Subcutaneous abdominal adipose tissue (tissue), 5 donors: ENCODE results near the gene STK32B.

ENCODE experiments used
- H3K27ac ChIP-seq: one replicate; pipeline ENCODE4 v1.7.0; 2013; ENCODE audit warnings: low read depth, mild to moderate bottlenecking, inconsistent platforms, low read length, moderate library complexity
- H3K27me3 ChIP-seq, 5 donors: one replicate each; pipeline ENCODE4 v1.7.0; 2013; ENCODE audit warnings: low read length in 5 of 5, inconsistent platforms in 1 of 5; ENCODE audit not compliant: control insufficient read depth in 5 of 5, insufficient read depth in 4 of 5
- H3K36me3 ChIP-seq, 5 donors: one replicate each; pipeline ENCODE4 v1.7.0; 2013; ENCODE audit warnings: low read length in 5 of 5; ENCODE audit not compliant: control insufficient read depth in 5 of 5, insufficient read depth in 5 of 5
- H3K4me1 ChIP-seq, 5 donors: one replicate each; pipeline ENCODE4 v1.7.0; 2013; ENCODE audit warnings: low read length in 5 of 5, mild to moderate bottlenecking in 3 of 5, moderate library complexity in 1 of 5; ENCODE audit not compliant: control insufficient read depth in 5 of 5, insufficient read depth in 5 of 5
- H3K4me3 ChIP-seq, 5 donors: one replicate each; pipeline ENCODE4 v1.7.0; 2013; ENCODE audit warnings: low read length in 5 of 5, low read depth in 1 of 5
- H3K9ac ChIP-seq, 5 donors: one replicate each; pipeline ENCODE4 v1.7.0; 2013; ENCODE audit warnings: low read length in 5 of 5, mild to moderate bottlenecking in 4 of 5, moderate library complexity in 3 of 5
- H3K9me3 ChIP-seq, 5 donors: one replicate each; pipeline ENCODE4 v1.7.0; 2013; ENCODE audit warnings: low read length in 5 of 5; ENCODE audit not compliant: control insufficient read depth in 5 of 5
- donor health status: healthy.
- donor health status: healthy.
- donor health status: healthy.
- donor health status: healthy.
- donor health status: healthy.

Gene STK32B

DNA sequence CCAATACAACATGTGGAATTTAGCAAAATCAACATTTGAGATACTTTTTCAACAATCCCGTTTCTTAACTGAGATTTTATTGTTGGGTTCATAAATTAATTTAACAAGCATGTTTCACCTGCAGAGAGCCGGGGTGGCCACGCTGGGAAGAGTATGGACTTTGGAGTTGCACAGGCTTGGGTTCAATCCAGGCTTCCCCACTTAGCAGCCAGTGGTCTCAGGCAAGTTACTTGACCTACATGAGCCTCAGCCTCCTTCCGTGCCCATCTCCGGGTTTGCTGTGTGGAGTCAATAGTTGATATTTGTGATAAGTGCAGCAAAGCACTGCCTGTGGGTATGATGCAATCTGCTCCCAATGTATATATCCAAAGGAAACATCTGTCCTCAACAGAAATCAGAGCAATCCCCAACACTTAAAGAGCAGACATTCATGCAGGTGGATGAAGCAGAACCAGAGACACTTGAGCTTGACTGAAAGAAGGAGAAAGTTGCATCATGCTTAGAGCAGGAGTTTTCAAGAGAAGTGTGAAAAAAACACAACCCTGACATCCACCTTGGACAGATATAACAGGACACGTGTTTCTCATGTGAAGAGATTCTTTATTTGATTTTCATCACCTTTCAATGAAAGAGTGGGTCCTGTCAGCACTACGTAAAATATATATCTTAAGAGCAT lies 37.1 kb upstream of the STK32B start:
- no peak overlapping the region for H3K4me3 ChIP-seq
- peaks cover 0 to 3% (median 1%) of the 10 kb centered on the region in 5 donors for H3K4me1 ChIP-seq
- no peak overlapping the region for H3K9ac ChIP-seq
- H3K27me3 ChIP-seq, result peaks cover under 1 to 8% (median 3%) of the 10 kb centered on the region in 5 donors
- H3K27ac ChIP-seq, result no peak overlapping the region
- H3K9me3 ChIP-seq, result no peaks in the 10 kb centered on the region
- H3K36me3 ChIP-seq, result no peaks in the 10 kb centered on the region

DNA sequence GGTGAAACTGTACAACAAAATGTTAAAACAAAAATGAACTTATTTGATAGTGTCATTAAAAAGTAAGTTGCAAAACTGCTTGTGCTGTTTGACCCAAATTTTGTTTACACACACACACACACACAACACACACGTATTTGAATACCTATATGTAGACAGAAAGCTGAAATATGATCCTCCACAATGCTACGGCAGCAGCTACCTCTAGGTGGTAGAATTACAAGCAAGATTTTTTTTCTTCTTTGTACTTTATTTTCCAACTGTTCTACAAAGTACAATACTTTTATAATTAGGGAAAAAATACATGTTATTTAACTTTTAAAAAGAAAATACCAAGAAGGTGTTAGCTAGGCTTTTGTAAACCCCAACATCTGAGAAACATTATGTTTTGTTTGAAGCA lies 33.2 kb upstream of the STK32B start:
- Histone ChIP-seq H3K27me3 (peaks cover 4 to 13% (median 7%) of the 10 kb centered on the region in 5 donors), H3K9me3 (peaks cover 0 to 4% (median 0%) of the 10 kb centered on the region in 5 donors), H3K27ac (no peak overlapping the region), H3K4me1 (peaks cover 0 to 14% (median 6%) of the 10 kb centered on the region in 5 donors), H3K36me3 (no peaks in the 10 kb centered on the region), H3K4me3 (no peak overlapping the region), H3K9ac (no peak overlapping the region)

DNA sequence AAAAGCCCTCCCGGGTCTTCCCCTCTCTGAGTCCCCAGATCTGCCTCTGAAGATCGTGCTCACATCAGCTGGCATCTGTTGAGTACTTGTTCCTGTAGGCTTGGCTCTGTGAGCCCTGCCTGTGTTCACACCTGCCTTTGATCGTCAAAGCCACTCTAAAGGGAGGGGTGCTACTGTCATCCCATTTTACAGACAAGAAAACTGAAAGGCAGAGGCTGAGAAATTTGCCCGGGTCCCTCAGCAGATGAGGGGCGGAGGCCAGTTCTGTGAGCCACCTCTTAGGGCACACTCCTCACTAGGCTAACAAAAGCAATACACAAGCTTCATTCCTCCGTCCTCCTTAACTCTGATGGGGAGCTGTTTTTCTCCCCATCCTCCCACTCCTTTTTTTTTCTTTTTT lies 32.7 kb upstream of the STK32B start:
- H3K27me3 ChIP-seq, result peaks cover 4 to 13% (median 7%) of the 10 kb centered on the region in 5 donors
- no peak overlapping the region for H3K9ac ChIP-seq
- H3K36me3 ChIP-seq, result no peaks in the 10 kb centered on the region
- peaks cover 0 to 14% (median 6%) of the 10 kb centered on the region in 5 donors for H3K4me1 ChIP-seq
- H3K9me3 ChIP-seq, result peaks cover 0 to 9% (median 0%) of the 10 kb centered on the region in 5 donors
- H3K27ac ChIP-seq, result no peak overlapping the region
- no peak overlapping the region for H3K4me3 ChIP-seq

DNA sequence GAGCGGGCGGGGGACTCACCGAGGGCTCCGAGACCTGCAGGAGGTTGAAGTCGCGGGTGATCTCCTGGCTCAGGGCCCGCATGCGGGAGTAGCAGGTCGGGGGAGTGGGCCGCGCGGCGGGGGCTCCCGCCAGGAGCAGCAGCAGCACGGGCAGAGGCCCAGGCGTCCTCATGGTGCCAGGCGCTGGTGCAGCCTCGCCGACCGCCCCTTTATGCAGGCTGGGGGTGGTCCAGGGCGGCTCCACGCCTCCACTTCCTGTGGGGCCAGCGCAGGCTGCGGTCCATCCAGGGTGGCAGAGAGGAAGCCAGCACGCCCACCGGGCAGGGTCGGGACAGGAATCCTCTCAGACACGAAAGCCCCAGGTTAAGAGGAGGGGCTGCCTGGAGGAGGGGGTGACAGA lies 32.0 kb upstream of the STK32B start, which contains the start of gene CYTL1:
Gene CYTL1, minus strand, starts transcription at position 185 of the 400 bp plus-strand sequence. Its CDS starts 13 bp downstream, at position 172.
- Histone ChIP-seq H3K4me1 (peaks cover 0 to 17% (median 8%) of the 10 kb centered on the region in 5 donors), H3K36me3 (no peaks in the 10 kb centered on the region), H3K27ac (no peak within 1 kb of the TSS), H3K4me3 (peak within 1 kb of the TSS in 3 of 5 donors; percentile 22 to 49 (median 29)), H3K9ac (no peak within 1 kb of the TSS), H3K27me3 (peaks cover 3 to 13% (median 7%) of the 10 kb centered on the region in 5 donors), H3K9me3 (peaks cover 0 to 9% (median 0%) of the 10 kb centered on the region in 5 donors)

DNA sequence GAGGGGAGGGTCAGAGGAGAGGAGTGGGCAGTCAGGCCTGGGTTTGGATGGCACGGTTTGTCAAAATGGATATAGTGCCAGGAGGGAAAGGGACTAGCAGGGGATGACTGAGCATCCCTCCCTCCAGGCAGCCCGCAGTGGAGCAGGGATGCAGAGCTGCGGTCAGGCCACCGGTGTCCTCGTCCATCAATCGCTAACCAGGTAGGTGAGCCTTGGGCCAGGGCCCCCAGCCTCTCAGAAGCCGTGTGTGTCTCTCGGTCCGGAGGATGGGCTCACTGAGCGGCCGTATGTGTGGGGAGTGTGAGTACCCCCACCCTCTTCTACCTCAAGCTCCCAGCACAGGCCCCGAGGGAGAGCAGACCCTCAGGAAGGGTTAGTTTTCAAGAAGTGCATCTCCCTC lies 31.5 kb upstream of the STK32B start:
- H3K4me3 ChIP-seq, result peak overlapping the region in 1 of 5 donors; percentile 49
- no peak overlapping the region for H3K9ac ChIP-seq
- peaks cover 3 to 13% (median 7%) of the 10 kb centered on the region in 5 donors for H3K27me3 ChIP-seq
- H3K4me1 ChIP-seq, result peaks cover 3 to 22% (median 12%) of the 10 kb centered on the region in 5 donors
- peaks cover 0 to 9% (median 0%) of the 10 kb centered on the region in 5 donors for H3K9me3 ChIP-seq
- H3K36me3 ChIP-seq, result no peaks in the 10 kb centered on the region
- no peak overlapping the region for H3K27ac ChIP-seq

DNA sequence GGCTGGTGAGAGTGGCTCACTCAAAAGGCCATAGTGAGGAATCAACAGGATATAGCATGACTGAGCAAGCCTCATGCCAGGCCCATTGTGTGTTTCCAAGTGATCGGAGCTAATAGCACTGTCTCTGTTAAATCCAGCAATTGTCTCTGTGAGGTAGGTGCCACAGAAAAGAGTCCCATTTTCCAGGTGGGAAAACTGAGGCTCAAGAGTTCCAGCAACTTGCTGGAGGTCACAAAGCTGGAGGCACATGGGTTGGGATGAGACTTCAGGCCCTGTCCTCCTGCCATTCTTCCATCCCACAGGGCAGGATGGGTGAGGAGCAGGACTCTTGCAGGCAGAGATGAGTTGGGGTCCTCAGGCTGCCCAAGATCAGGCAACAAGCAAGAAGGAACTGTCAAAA lies 30.9 kb upstream of the STK32B start:
- Histone ChIP-seq H3K9ac (no peak overlapping the region), H3K27ac (no peak overlapping the region), H3K27me3 (peaks cover 3 to 13% (median 7%) of the 10 kb centered on the region in 5 donors), H3K4me1 (peaks cover 3 to 27% (median 14%) of the 10 kb centered on the region in 5 donors), H3K36me3 (no peaks in the 10 kb centered on the region), H3K9me3 (peaks cover 0 to 9% (median 0%) of the 10 kb centered on the region in 5 donors), H3K4me3 (no peak overlapping the region)

DNA sequence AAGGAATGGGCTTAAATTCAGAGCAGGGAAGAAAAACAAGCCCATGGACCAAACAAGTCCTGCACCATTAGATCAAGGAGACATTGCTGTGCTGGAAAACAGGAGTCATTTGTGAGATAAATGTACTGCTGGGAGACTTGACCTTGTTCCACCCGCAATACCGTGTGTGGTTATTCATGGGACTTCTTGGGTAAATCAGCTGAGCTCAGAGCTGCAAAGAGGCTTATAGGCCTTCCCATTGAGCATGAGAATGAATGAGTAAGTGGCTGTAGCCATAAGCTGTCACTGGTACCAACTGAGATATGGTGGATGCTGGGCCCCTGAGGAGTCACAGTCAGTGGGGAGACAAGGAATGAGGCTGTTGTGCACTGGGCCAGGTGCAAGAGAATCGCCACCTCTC lies 29.7 kb upstream of the STK32B start:
- peaks cover 3 to 28% (median 14%) of the 10 kb centered on the region in 5 donors for H3K4me1 ChIP-seq
- no peaks in the 10 kb centered on the region for H3K36me3 ChIP-seq
- H3K4me3 ChIP-seq, result no peak overlapping the region
- H3K9ac ChIP-seq, result no peak overlapping the region
- peaks cover 3 to 11% (median 7%) of the 10 kb centered on the region in 5 donors for H3K27me3 ChIP-seq
- H3K27ac ChIP-seq, result no peak overlapping the region
- peaks cover 0 to 9% (median 0%) of the 10 kb centered on the region in 5 donors for H3K9me3 ChIP-seq

DNA sequence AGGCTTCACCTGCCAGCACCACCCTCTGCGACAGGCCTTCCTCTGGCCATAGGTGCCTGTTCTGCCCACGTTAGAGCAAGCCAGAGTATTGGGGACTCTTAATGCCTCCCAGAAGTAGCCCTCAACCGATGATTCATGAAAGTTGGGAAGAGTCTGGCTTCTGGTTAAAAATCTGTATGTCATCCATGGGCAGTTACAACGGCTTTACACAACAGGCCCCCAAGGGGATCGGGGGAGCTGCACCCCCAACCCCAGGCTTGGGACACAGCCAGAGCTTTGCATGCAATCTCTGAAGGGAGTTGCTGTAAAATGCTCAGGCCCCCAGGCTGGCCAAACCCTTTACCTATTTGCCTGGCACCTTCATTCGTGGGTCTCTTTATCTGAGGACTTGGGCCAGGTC lies 26.6 kb upstream of the STK32B start:
- Histone ChIP-seq H3K4me3 (no peak overlapping the region), H3K27me3 (peaks cover 0 to 2% (median 0%) of the 10 kb centered on the region in 5 donors), H3K36me3 (no peaks in the 10 kb centered on the region), H3K9me3 (peaks cover 0 to 9% (median 0%) of the 10 kb centered on the region in 5 donors), H3K4me1 (peaks cover 3 to 21% (median 10%) of the 10 kb centered on the region in 5 donors), H3K9ac (no peak overlapping the region), H3K27ac (peak overlapping the region; percentile 53)

DNA sequence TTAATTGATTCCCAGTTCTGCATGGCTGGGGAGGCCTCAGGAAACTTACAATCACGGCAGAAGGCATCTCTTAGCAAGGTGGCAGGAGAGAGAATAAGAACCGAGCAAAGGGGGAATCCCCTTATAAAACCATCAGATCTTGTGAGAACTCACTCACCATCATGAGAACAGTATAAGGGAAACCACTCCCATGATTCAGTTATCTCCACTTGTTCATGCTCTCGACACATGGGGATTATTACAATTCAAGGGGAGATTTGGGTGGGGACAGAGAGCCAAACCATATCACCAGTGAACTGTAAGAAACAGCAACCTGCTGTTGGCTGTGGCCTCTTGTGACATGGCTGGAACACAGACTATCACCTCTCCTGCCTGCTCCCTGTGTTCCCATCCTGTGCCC lies 24.9 kb upstream of the STK32B start:
- Histone ChIP-seq H3K4me1 (peaks cover 3 to 20% (median 13%) of the 10 kb centered on the region in 5 donors), H3K36me3 (no peaks in the 10 kb centered on the region), H3K4me3 (no peak overlapping the region), H3K9ac (no peak overlapping the region), H3K9me3 (peaks cover 0 to 9% (median 0%) of the 10 kb centered on the region in 5 donors), H3K27me3 (no peaks in the 10 kb centered on the region), H3K27ac (no peak overlapping the region)

DNA sequence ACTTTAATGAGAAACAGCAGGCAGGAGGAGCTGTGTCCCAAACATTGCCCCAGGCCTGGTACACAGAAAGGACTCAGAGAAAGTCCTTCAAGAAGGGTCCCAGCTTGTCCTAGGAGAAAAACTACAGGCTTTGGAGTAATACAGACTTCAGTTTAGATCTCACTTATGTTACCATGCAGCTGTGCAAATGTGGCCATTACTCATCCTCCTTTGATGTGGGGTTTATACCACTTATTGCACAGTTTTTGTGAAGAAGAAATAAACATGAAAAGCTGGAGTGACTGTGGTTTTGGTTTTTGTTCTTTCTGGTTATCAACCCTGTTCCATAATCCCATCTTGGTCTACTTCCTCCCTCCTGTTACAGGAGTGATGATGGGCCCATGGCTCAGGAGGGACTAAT lies 23.9 kb upstream of the STK32B start:
- Histone ChIP-seq H3K4me1 (peaks cover 3 to 20% (median 13%) of the 10 kb centered on the region in 5 donors), H3K9ac (no peak overlapping the region), H3K27me3 (no peaks in the 10 kb centered on the region), H3K4me3 (no peak overlapping the region), H3K9me3 (peaks cover 0 to 9% (median 0%) of the 10 kb centered on the region in 5 donors), H3K27ac (no peak overlapping the region), H3K36me3 (no peaks in the 10 kb centered on the region)
